HepG2 (cell line): ENCODE measurements around the gene EIF2S2. TPM values are rescaled to one million over a fixed set of nuclear protein-coding genes. Genes with fewer than 3 reads are reported as not detected.

Experiments used
- FOXJ3 ChIP-seq: sonication (generic); formaldehyde crosslinking; IDR thresholded peaks from 2 replicates; pipeline ENCODE4 v1.4.0; 2020; ENCODE audit warnings: missing genetic modification reagents, mild to moderate bottlenecking, borderline replicate concordance
- GMEB2 ChIP-seq: IDR thresholded peaks from 2 replicates; pipeline ENCODE4 v1.6.1; 2016; ENCODE audit warnings: missing biosample characterization, missing genetic modification reagents, low read depth
- KDM5A ChIP-seq: fragments of 200-600 bp; sonication (generic); IDR thresholded peaks from 2 replicates; pipeline ENCODE4 v1.7.0; 2018; ENCODE audit warnings: antibody characterized with exemption, mild to moderate bottlenecking, low read length, borderline replicate concordance
- KDM5B ChIP-seq: sonication (generic); formaldehyde crosslinking; IDR thresholded peaks from 2 replicates; pipeline ENCODE4 v1.4.0; 2020; ENCODE audit warnings: missing genetic modification reagents, mild to moderate bottlenecking, borderline replicate concordance
- MXD4 ChIP-seq: IDR thresholded peaks from 2 replicates; pipeline ENCODE4 v1.6.1; 2016; ENCODE audit warnings: mild to moderate bottlenecking, missing biosample characterization, missing genetic modification reagents
- NCOA5 ChIP-seq: sonication (generic); formaldehyde crosslinking; IDR thresholded peaks from 2 replicates; pipeline ENCODE4 v1.4.0; 2020; ENCODE audit warnings: missing genetic modification reagents
- POLR2A ChIP-seq, 2 experiments: IDR thresholded peaks; 2 replicates each; pipeline ENCODE4 v1.6.1; 2011; ENCODE audit warnings: low read depth in 2 of 2, low read length in 2 of 2, mild to moderate bottlenecking in 1 of 2, moderate library complexity in 1 of 2; ENCODE audit not compliant: insufficient read depth in 1 of 2
- RNF2 ChIP-seq: fragments of 450-650 bp; conservative IDR thresholded peaks from 2 replicates; pipeline ENCODE4 v1.6.1; 2016; ENCODE audit warnings: low read depth
- SIN3A ChIP-seq: IDR thresholded peaks from 2 replicates; pipeline ENCODE4 v1.6.1; 2011; ENCODE audit warnings: low read depth, mild to moderate bottlenecking, control low read depth, low read length, borderline replicate concordance
- SKI ChIP-seq: fragments of 450-650 bp; IDR thresholded peaks from one replicate; pipeline ENCODE4 v1.6.1; 2018; ENCODE audit warnings: mild to moderate bottlenecking; ENCODE audit not compliant: partially characterized antibody
- SP5 ChIP-seq: IDR thresholded peaks from 2 replicates; pipeline ENCODE4 v1.6.1; 2016; ENCODE audit warnings: low read depth, borderline replicate concordance
- SRF ChIP-seq: IDR thresholded peaks from 2 replicates; pipeline ENCODE4 v1.6.1; 2011; ENCODE audit warnings: mild to moderate bottlenecking, low read depth, low read length, moderate library complexity
- USF2 ChIP-seq, 2 experiments: sonication (generic) in 1 of 2; formaldehyde crosslinking in 1 of 2; IDR thresholded peaks; 2 replicates each; pipeline versions ENCODE4 v1.5.1 to v1.6.1; 2011 to 2020; ENCODE audit warnings: borderline replicate concordance in 1 of 2, low read depth in 1 of 2, low read length in 1 of 2, mild to moderate bottlenecking in 1 of 2, missing genetic modification reagents in 1 of 2, moderate library complexity in 1 of 2
- ZBTB7B ChIP-seq: sonication (generic); formaldehyde crosslinking; IDR thresholded peaks from 2 replicates; pipeline ENCODE4 v1.4.0; 2020; ENCODE audit warnings: missing genetic modification reagents
- ZMYM3 ChIP-seq: sonication (generic); formaldehyde crosslinking; IDR thresholded peaks from 2 replicates; pipeline ENCODE4 v1.5.1; 2020; ENCODE audit warnings: mild to moderate bottlenecking, missing genetic modification reagents
- ZNF256 ChIP-seq: sonication (generic); formaldehyde crosslinking; conservative IDR thresholded peaks from 2 replicates; pipeline ENCODE4 v1.4.0; 2020; ENCODE audit warnings: missing genetic modification reagents
- ZNF275 ChIP-seq: sonication (generic); formaldehyde crosslinking; IDR thresholded peaks from 2 replicates; pipeline ENCODE4 v1.8.0; 2022; ENCODE audit warnings: missing genetic modification reagents, mild to moderate bottlenecking, inconsistent platforms, borderline replicate concordance
- ZNF430 ChIP-seq: sonication (generic); formaldehyde crosslinking; IDR thresholded peaks from 2 replicates; pipeline ENCODE4 v1.9.0; 2021; ENCODE audit warnings: mild to moderate bottlenecking, missing genetic modification reagents
- ZNF562 ChIP-seq: sonication (generic); formaldehyde crosslinking; IDR thresholded peaks from 2 replicates; pipeline ENCODE4 v1.8.0; 2022; ENCODE audit warnings: missing genetic modification reagents, borderline replicate concordance
- ZNF597 ChIP-seq: sonication (generic); formaldehyde crosslinking; IDR thresholded peaks from 2 replicates; pipeline ENCODE4 v1.5.0; 2020; ENCODE audit warnings: missing genetic modification reagents
- ZNF7 ChIP-seq: IDR thresholded peaks from 2 replicates; pipeline ENCODE4 v1.6.1; 2016; ENCODE audit warnings: missing biosample characterization, missing genetic modification reagents
- ZNF775 ChIP-seq: sonication (generic); formaldehyde crosslinking; IDR thresholded peaks from 2 replicates; pipeline ENCODE4 v1.4.0; 2020; ENCODE audit warnings: missing genetic modification reagents, mild to moderate bottlenecking, moderate library complexity, borderline replicate concordance
- ZNF776 ChIP-seq: sonication (generic); formaldehyde crosslinking; IDR thresholded peaks from 2 replicates; pipeline ENCODE4 v1.4.0; 2020; ENCODE audit warnings: mild to moderate bottlenecking, missing genetic modification reagents
- ZNF780A ChIP-seq: sonication (generic); formaldehyde crosslinking; IDR thresholded peaks from 2 replicates; pipeline ENCODE4 v1.8.0; 2022; ENCODE audit warnings: mild to moderate bottlenecking, missing genetic modification reagents, moderate library complexity
- ZSCAN25 ChIP-seq: sonication (generic); formaldehyde crosslinking; IDR thresholded peaks from 2 replicates; pipeline ENCODE4 v1.8.0; 2022; ENCODE audit warnings: mild to moderate bottlenecking, missing genetic modification reagents
- polyA plus RNA-seq, 8 experiments: library from polyadenylated mRNA; depleted of rRNA in 3 of 8; stranded (reverse) in 7 of 8; unstranded in 1 of 8; fragments of >200 nt; fragmentation: Illumina TruSeq in 4 of 8; extraction: Trizol in 4 of 8; gene quantifications; 2 replicates each; pipeline versions ENCODE4 v1.2.1 to v1.2.3, GENCODE V29; 2011 to 2016; ENCODE audit warnings: low read depth in 4 of 8, missing spikeins in 1 of 8, mixed read lengths in 1 of 8; ENCODE audit not compliant: insufficient read depth in 1 of 8
- total RNA-seq, 5 experiments: library from RNA; depleted of rRNA; stranded (reverse); fragments of >200 nt; fragmentation: Illumina TruSeq; extraction: Trizol; gene quantifications; 2 replicates each; pipeline ENCODE4 v1.2.3, GENCODE V29; 2016; ENCODE audit warnings: low read depth in 1 of 5

Gene EIF2S2
- total and polyA plus RNA-seq, 2 of the 13 experiments (the other 11 are each of a cell fraction or from before 2014, with no cell fraction given): 126 to 213 TPM

- TF ChIP-seq GMEB2 (CRISPR knock-in tag) (no peak), SRF (no peak), ZSCAN25 (CRISPR knock-in tag) (no peak), SP5 (CRISPR knock-in tag) (no peak), NCOA5 (no peak), FOXJ3 (CRISPR knock-in tag) (no peak), RNF2 (no peak), ZNF275 (no peak), ZNF597 (CRISPR knock-in tag) (no peak), KDM5A (no peak), ZNF430 (CRISPR knock-in tag) (no peak), ZMYM3 (no peak), ZNF776 (CRISPR knock-in tag) (no peak), SKI (no peak), ZNF775 (CRISPR knock-in tag) (no peak), ZNF7 (CRISPR knock-in tag) (no peak), ZNF562 (CRISPR knock-in tag) (no peak), ZBTB7B (CRISPR knock-in tag) (no peak), KDM5B (no peak), ZNF780A (CRISPR knock-in tag) (no peak), SIN3A (no peak), POLR2A (IDR thresholded peaks at IDR 0.05; ENCODE audit: insufficient read depth in 1 of 2, low read depth in 2 of 2, low read length in 2 of 2) (no peak), USF2 (IDR thresholded peaks at IDR 0.05; ENCODE audit: low read depth, low read length) (no peak; the same call in 1 of the 2 replicates), USF2 (CRISPR knock-in tag; IDR thresholded peaks at IDR 0.05; ENCODE audit: borderline replicate concordance) (no peak), MXD4 (no peak), ZNF256 (CRISPR knock-in tag) (no peak)
These were observed 42.5 kb downstream of the EIF2S2 start (continued) for GRCh38 chr20:34069341-34070078.
